Thymus (tissue), 11 donors: Measurements from ENCODE around the gene SORBS1. TPM values are rescaled to one million over a fixed set of nuclear protein-coding genes. Genes with fewer than 3 reads are reported as not detected.

Experiments
- DNase-seq, 9 donors: peaks; one replicate each; pipeline ENCODE4 v3.0.0-alpha.2; 2013; ENCODE audit warnings: low spot score in 9 of 9, low read depth in 6 of 9, missing footprints in 1 of 9
- H3K27ac ChIP-seq, 2 donors: one replicate each; pipeline ENCODE4 v1.5.1; 2013; ENCODE audit warnings: control low read depth in 1 of 2, low read depth in 1 of 2, low read length in 1 of 2, mild to moderate bottlenecking in 1 of 2, moderate library complexity in 1 of 2
- H3K27me3 ChIP-seq, 2 donors: one replicate each; pipeline ENCODE4 v1.5.1; 2013; ENCODE audit warnings: low read length in 1 of 2; ENCODE audit not compliant: control insufficient read depth in 2 of 2, insufficient read depth in 1 of 2
- H3K36me3 ChIP-seq, 2 donors: one replicate each; pipeline ENCODE4 v1.5.1; 2013; ENCODE audit warnings: low read length in 1 of 2, mild to moderate bottlenecking in 1 of 2, moderate library complexity in 1 of 2; ENCODE audit not compliant: control insufficient read depth in 2 of 2, insufficient read depth in 2 of 2
- H3K4me1 ChIP-seq, 2 donors: one replicate each; pipeline ENCODE4 v1.5.1; 2013; ENCODE audit warnings: low read length in 2 of 2; ENCODE audit not compliant: control insufficient read depth in 2 of 2, insufficient read depth in 2 of 2
- H3K4me3 ChIP-seq, 2 donors: one replicate each; pipeline ENCODE4 v1.5.1; 2013; ENCODE audit warnings: low read length in 2 of 2, control low read depth in 1 of 2, mild to moderate bottlenecking in 1 of 2
- H3K9me3 ChIP-seq, 2 donors: one replicate each; pipeline ENCODE4 v1.5.1; 2013; ENCODE audit warnings: low read length in 1 of 2, mild to moderate bottlenecking in 1 of 2; ENCODE audit not compliant: control insufficient read depth in 2 of 2, insufficient read depth in 1 of 2
- WGBS: extraction: QIAGEN DNeasy Blood & Tissue Kit; methylation state at CpG from one replicate; pipeline ENCODE4 v1.1.7; 2013; 5-methylcytosine and 5-hydroxymethylcytosine counted together
- polyA plus RNA-seq: library from polyadenylated mRNA; stranded (reverse); fragments of 200-250 nt; gene quantifications from one replicate; pipeline ENCODE4 v1.2.3, GENCODE V29; 2013
- total RNA-seq: library from RNA; stranded (reverse); fragments of 120-200 nt; gene quantifications from one replicate; pipeline ENCODE4 v1.2.4, GENCODE V29; 2013
- donor health status: healthy.

SORBS1 gene
- total and polyA plus RNA-seq, 2 donors, result 1.9 to 25.3 TPM

- Histone ChIP-seq H3K27ac (no peak overlapping the region), H3K27me3 (no peaks in the 10 kb centered on the region), H3K4me3 (no peak overlapping the region), H3K4me1 (no peaks in the 10 kb centered on the region), H3K9me3 (no peaks in the 10 kb centered on the region), H3K36me3 (no peaks in the 10 kb centered on the region)
- DNase-seq, result no peak
- 94% methylated on average over 10 of the region's 10 CpGs for WGBS
Measured at GRCh38 chr10:95305606-95306317, 255.4 kb downstream of the SORBS1 start.

DNA sequence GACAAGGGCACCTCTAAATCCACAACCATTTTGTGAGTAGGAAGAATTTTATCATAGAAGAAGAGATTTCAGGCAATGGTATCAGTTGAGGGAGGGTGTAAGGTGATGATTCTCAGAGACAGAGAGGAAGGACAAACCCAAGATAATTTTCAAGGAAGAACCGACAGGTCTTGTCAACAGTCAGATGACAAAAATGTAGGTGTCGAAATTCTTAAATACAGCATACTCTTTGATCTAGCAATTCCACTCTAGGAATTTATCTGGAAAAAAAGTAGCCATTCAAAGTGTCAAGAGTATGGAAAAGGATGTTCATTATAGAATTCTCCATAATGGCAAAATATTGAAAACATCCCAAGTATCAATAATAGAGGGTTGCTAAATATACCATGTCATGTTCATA lies 256.2 kb downstream of the SORBS1 start:
- no peaks in the 10 kb centered on the region for H3K36me3 ChIP-seq
- no peak for DNase-seq
- H3K4me1 ChIP-seq, result no peaks in the 10 kb centered on the region
- H3K27ac ChIP-seq, result no peak overlapping the region
- H3K27me3 ChIP-seq, result no peaks in the 10 kb centered on the region
- 95% methylated on average over 2 of the region's 2 CpGs for WGBS
- no peaks in the 10 kb centered on the region for H3K9me3 ChIP-seq
- no peak overlapping the region for H3K4me3 ChIP-seq

GRCh38 chr10:95304463-95304862 lies 256.7 kb downstream of the SORBS1 start:
- DNase-seq, result no peak
- no peaks in the 10 kb centered on the region for H3K9me3 ChIP-seq
- no peaks in the 10 kb centered on the region for H3K4me1 ChIP-seq
- 96% methylated on average over 4 of the region's 4 CpGs for WGBS
- H3K36me3 ChIP-seq, result no peaks in the 10 kb centered on the region
- H3K4me3 ChIP-seq, result no peak overlapping the region
- H3K27me3 ChIP-seq, result no peaks in the 10 kb centered on the region
- H3K27ac ChIP-seq, result no peak overlapping the region

DNA sequence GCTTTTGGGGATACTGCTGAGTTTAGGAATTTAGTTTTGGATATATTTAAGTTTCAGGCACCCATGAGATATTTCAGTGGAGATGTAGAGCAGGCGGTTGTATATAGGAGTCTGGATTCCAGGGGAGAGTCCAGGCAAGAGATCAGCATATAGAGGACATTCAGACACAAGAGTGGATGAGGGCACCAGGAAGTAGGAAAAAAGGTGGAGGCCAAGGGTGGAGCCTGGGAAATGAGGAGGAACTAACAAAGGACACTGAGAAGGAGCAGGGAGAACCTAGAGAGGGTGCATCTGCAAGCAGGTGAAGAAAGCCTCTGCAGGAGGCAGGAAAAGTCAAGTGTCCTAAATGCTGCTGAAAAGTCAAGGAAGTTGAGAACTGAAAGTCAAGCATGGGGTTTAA lies 257.2 kb downstream of the SORBS1 start:
- H3K36me3 ChIP-seq, result no peaks in the 10 kb centered on the region
- H3K9me3 ChIP-seq, result no peaks in the 10 kb centered on the region
- H3K4me1 ChIP-seq, result no peaks in the 10 kb centered on the region
- no peak overlapping the region for H3K4me3 ChIP-seq
- WGBS, result 97% methylated on average over 1 of the region's 1 CpG
- no peaks in the 10 kb centered on the region for H3K27me3 ChIP-seq
- H3K27ac ChIP-seq, result no peak overlapping the region
- DNase-seq, result no peak

DNA sequence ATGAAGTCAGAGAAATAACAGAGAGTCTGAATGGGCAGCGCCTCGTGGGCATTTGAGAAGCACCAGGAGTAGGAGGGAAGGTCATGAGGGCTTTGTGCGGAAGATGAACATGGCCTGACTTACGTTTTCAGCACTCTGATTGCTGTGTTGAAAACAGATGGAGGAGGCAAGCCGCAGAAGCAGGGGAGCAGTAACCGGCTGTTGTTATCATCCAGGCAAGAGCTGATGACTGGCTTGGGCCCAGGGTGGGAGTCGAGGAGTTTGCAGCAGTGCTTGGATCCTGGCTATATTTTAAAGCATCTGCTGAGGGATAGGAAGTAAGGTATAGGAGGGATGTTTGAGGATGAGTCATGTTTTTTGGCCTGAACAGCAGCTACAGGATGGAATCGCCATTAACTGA lies 257.6 kb downstream of the SORBS1 start:
- no peak for DNase-seq
- Histone ChIP-seq H3K9me3 (no peaks in the 10 kb centered on the region), H3K4me3 (no peak overlapping the region)

DNA sequence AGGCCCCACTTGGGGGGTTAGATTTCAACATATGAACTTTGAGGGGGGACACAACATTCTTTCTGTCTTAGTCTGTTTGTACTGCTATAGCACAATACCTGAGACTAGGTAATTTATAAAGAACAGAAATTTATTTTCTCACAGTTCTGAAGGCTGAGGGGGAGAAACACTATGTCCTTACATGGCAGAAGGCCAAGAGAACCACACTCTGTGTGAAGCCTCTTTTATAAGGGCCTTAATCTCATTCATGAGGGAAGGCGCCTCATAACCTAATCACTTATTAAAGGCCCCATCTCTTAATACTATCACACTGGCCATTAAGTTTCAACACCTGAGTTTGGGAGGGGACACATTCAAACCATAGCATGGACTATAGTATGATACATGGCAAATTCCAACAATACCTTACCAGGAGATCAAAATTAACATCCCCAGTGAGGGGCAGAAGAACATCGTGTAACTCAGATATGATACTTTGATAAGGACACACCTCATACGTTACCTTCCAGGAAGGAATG lies 261.1 kb downstream of the SORBS1 start:
- H3K4me3 ChIP-seq, result no peak overlapping the region
- 97% methylated on average over 3 of the region's 3 CpGs for WGBS
- no peak overlapping the region for H3K27ac ChIP-seq
- H3K4me1 ChIP-seq, result peaks cover 7 to 20% of the 10 kb centered on the region in 2 donors
- H3K27me3 ChIP-seq, result no peaks in the 10 kb centered on the region
- H3K9me3 ChIP-seq, result peaks cover 0 to 3% of the 10 kb centered on the region in 2 donors
- DNase-seq, result no peak
- H3K36me3 ChIP-seq, result no peaks in the 10 kb centered on the region

More for the DNA sequence above, 257.6 kb downstream of the SORBS1 start:
- Histone ChIP-seq H3K27ac (no peak overlapping the region), H3K4me1 (no peaks in the 10 kb centered on the region), H3K27me3 (no peaks in the 10 kb centered on the region), H3K36me3 (no peaks in the 10 kb centered on the region)
- WGBS, result 96% methylated on average over 8 of the region's 8 CpGs

DNA sequence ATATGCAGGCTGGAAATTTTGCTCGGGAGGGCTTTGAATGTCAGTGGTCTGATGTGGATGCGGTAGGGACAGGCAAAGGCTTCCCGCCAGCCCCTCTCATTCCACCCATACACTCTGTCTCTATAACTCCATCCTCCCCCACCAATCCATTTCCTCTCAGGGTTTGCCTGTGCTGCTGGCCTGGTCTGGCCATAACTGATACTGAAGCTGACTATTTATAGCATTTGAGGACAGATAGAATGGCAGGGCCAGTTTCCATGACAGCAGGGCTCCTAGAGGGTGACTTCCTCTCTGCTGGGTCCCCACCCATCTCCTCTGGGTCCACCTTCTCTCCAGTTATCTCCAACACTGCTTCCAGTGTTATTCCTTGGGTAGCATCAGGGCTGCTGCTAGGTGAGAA lies 263.8 kb downstream of the SORBS1 start:
- Histone ChIP-seq H3K4me3 (no peak overlapping the region), H3K36me3 (no peaks in the 10 kb centered on the region), H3K27ac (no peak overlapping the region), H3K27me3 (no peaks in the 10 kb centered on the region), H3K9me3 (peaks cover 0 to 3% of the 10 kb centered on the region in 2 donors), H3K4me1 (peaks cover 13 to 28% of the 10 kb centered on the region in 2 donors)
- DNase-seq, result no peak
- 100% methylated on average over 3 of the region's 3 CpGs for WGBS

DNA sequence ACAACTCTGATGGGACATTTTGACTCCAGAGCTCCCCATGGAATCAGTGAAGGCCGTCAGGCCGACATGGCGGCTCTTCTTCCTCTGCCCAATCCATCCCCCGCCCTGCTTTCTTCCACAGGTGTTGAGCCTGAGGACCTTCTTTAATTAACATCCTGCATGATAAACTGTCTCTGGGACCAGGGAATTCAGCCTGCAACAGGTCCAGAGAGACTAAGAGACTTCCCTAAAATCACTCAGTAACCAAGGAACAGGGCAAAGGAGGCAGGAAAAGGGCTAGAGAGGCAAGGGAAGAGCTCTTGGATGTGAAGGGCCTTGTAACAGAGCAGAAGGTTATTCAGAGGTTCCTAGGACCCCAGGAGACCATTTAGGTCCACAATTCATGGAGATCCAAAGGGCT lies 264.4 kb downstream of the SORBS1 start:
- H3K27ac ChIP-seq, result no peak overlapping the region
- H3K9me3 ChIP-seq, result peaks cover 0 to 6% of the 10 kb centered on the region in 2 donors

DNA sequence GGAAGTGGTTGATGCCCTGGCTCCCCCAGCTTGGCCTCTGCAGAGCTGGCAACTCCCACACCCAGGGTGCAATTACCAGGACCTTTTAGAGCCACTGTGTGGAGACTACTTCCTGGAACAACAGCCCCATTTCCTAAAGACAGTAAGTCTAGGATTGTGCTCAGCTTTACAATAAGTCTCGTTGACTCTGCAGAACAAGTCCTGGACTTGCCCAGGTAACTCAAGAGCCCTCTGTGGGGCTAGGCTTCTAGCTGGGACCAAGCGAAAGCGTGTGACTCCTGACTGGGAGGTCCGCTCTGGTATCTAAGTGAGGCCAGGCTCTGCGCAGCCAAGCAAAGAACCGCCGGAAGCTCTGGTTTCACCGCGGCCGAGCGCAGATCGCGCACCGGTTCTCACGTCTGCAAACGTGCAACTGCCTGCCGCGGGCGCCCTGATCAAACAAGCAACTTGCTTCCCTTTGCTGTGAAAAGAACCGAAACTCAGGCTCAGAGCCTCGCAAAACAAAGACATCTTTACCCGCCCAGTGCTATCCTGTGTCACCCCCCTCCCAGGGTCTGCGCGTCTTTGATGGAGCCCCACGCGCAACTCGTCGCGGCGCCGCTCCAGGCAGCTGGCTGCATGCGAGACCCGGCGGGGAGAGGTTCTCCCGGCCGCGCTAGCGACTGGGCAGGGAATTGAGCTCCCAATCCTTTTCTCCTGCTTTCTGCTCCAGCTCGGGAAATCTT lies 266.0 kb downstream of the SORBS1 start:
- WGBS, result 9% methylated on average over 39 of the region's 39 CpGs
- Histone ChIP-seq H3K27me3 (peaks cover 4 to 18% of the 10 kb centered on the region in 2 donors), H3K9me3 (peaks cover 0 to 11% of the 10 kb centered on the region in 2 donors), H3K36me3 (no peaks in the 10 kb centered on the region), H3K4me3 (peak overlapping the region; percentile 44 to 45), H3K27ac (peak overlapping the region; percentile 90 to 95), H3K4me1 (peaks cover 16 to 33% of the 10 kb centered on the region in 2 donors)
- DNase-seq, result peak; percentile 54 to 89 (median 69)

More for the DNA sequence above, 264.4 kb downstream of the SORBS1 start:
- Histone ChIP-seq H3K4me1 (peaks cover 13 to 28% of the 10 kb centered on the region in 2 donors), H3K27me3 (peaks cover 0 to 4% of the 10 kb centered on the region in 2 donors), H3K36me3 (no peaks in the 10 kb centered on the region), H3K4me3 (no peak overlapping the region)
- WGBS, result 95% methylated on average over 4 of the region's 4 CpGs
- DNase-seq, result no peak
